PC-9 (cell line): ENCODE measurements around the gene MVD.

Experiments
- EZH2 ChIP-seq: fragments of 200-600 bp; sonication (generic); IDR thresholded peaks from 2 replicates; pipeline ENCODE4 v1.8.0; 2017; ENCODE audit warnings: antibody characterized with exemption, low read depth
- TF ChIP-seq, protein P1 (sequence below): fragments of 200-600 bp; sonication (generic); conservative IDR thresholded peaks from 2 replicates; pipeline ENCODE4 v1.6.1; 2017; ENCODE audit warnings: mixed run types, antibody characterized with exemption, mild to moderate bottlenecking, moderate library complexity

DNA sequence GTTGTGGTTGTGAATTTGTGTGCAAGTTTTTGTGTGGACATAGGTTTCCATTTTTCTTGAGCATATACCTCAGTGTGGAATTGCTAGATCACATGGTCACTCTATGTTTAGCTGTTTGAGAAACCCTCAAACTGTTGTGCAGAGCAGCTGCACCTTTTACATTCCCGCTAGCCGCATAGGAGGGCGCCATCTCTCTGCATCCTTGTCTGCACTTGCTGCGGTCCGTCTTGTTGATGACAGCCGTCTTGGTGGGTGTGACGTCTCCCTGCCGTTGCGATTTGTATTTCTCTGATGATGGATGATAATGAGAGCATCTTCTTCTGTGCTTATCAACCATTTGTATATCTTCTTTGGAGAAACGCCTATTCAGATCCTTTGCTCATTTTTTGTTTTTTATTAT lies 49.6 kb downstream of the MVD start:
- no peak for TF ChIP-seq EZH2
- TF ChIP-seq, protein P1, sequence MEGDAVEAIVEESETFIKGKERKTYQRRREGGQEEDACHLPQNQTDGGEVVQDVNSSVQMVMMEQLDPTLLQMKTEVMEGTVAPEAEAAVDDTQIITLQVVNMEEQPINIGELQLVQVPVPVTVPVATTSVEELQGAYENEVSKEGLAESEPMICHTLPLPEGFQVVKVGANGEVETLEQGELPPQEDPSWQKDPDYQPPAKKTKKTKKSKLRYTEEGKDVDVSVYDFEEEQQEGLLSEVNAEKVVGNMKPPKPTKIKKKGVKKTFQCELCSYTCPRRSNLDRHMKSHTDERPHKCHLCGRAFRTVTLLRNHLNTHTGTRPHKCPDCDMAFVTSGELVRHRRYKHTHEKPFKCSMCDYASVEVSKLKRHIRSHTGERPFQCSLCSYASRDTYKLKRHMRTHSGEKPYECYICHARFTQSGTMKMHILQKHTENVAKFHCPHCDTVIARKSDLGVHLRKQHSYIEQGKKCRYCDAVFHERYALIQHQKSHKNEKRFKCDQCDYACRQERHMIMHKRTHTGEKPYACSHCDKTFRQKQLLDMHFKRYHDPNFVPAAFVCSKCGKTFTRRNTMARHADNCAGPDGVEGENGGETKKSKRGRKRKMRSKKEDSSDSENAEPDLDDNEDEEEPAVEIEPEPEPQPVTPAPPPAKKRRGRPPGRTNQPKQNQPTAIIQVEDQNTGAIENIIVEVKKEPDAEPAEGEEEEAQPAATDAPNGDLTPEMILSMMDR: no peak
